SK-N-MC (cell line): Measurements from ENCODE around the gene HAVCR1.

Experiments
- DNase-seq: peaks from one replicate; pipeline ENCODE4 v3.0.0-alpha.2; 2011; ENCODE audit warnings: low read depth, low spot score
- H3K27ac ChIP-seq: fragments of 200-600 bp; sonication (generic); 2 replicates; pipeline ENCODE4 v1.5.1; 2016; ENCODE audit warnings: mixed run types
- H3K36me3 ChIP-seq: fragments of 200-600 bp; sonication (generic); 2 replicates; pipeline ENCODE4 v1.6.1; 2017; ENCODE audit warnings: antibody characterized with exemption, low read length, mixed read lengths; ENCODE audit not compliant: insufficient read depth
- H3K4me3 ChIP-seq: fragments of 200-600 bp; sonication (generic); 2 replicates; pipeline ENCODE4 v1.5.1; 2016
- H3K9ac ChIP-seq: fragments of 200-600 bp; sonication (generic); 2 replicates; pipeline ENCODE4 v1.8.0; 2017; ENCODE audit warnings: mixed run types, mixed read lengths; ENCODE audit not compliant: insufficient read length
- H3K9me3 ChIP-seq: fragments of 200-600 bp; sonication (generic); 2 replicates; pipeline ENCODE4 v1.6.1; 2017; ENCODE audit warnings: low read depth, mild to moderate bottlenecking, antibody characterized with exemption, low read length, moderate library complexity, mixed read lengths
- EZH2 ChIP-seq: fragments of 200-600 bp; sonication (generic); IDR thresholded peaks from one replicate; pipeline ENCODE4 v1.6.1; 2017; ENCODE audit warnings: antibody characterized with exemption
- FOXP2 ChIP-seq: optimal IDR thresholded peaks from 2 replicates; pipeline ENCODE3; 2011; ENCODE audit warnings: mild to moderate bottlenecking, moderate library complexity; ENCODE audit not compliant: insufficient read depth; ENCODE audit errors: extremely low read length, control extremely low read depth
- POLR2AphosphoS5 ChIP-seq: IDR thresholded peaks from 2 replicates; pipeline ENCODE4 v1.6.1; 2012; ENCODE audit warnings: mild to moderate bottlenecking, low read depth, low read length, borderline replicate concordance

HAVCR1 gene

DNA sequence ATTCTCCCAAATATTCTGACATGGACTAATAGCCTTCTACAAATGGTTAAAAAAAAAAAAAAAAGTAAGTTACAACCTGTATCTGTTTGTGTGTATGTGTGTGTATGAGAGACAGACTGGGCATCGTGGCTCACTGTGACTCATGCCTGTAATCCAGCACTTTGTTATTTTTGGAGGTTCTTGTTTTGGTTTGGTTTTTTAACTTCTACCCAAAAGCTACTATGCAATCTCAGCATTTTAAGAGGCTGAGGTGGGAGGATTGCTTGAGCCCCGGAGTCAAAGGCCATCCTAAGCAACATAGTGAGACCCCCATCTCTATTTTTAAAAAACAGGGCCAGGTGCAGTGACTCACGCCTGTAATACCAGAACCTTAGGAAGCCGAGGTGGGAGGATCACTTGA is 17.6 kb upstream of the HAVCR1 start:
- Histone ChIP-seq H3K27ac (no peak overlapping the region), H3K4me3 (no peak overlapping the region), H3K9me3 (no peaks in the 10 kb centered on the region), H3K9ac (no peak overlapping the region), H3K36me3 (no peaks in the 10 kb centered on the region)
- no peak for DNase-seq
- TF ChIP-seq EZH2 (no peak), FOXP2 (no peak), POLR2AphosphoS5 (no peak)

DNA sequence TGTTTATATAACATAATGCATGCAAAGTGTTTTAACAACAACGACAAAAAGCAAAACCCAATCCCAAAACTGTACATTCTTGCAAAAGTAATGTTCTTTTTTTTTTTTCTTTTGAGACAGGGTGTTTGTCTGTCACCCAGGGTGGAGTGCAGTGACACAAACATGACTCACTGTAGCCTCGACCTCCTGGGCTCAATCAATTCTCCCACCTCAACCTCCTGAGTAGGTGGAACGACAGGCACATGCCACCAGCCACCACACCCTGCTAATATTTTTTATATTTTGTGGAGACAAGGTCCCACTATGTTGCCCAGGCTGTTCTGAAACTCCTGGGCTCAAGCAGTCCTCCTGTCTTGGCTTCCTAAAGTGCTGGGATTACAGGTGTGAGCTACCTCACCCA is 13.6 kb upstream of the HAVCR1 start:
- DNase-seq, result no peak
- Histone ChIP-seq H3K9ac (no peak overlapping the region), H3K27ac (no peak overlapping the region), H3K4me3 (no peak overlapping the region), H3K36me3 (no peaks in the 10 kb centered on the region), H3K9me3 (no peaks in the 10 kb centered on the region)
- TF ChIP-seq POLR2AphosphoS5 (no peak), FOXP2 (no peak)

DNA sequence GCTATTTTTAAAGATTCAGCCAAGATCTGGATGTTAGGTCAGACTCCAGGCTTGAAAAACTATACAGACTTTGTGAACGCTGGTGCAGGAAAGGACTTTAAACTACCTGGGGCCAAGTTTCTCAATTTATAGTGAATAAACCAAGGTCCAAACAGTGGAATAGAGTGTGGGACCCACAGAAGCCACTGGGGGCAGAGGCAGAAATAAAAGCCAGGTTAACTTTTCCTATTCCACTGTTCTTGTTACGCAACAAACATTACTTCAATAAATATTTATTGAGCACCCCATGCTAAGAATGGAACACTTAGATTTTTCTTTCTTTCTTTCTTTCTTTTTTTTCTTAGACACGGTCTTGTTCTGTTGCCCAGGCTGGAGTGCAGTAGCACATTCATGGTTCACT is 11.0 kb upstream of the HAVCR1 start:
- Histone ChIP-seq H3K27ac (no peak overlapping the region), H3K9me3 (no peaks in the 10 kb centered on the region), H3K4me3 (no peak overlapping the region), H3K36me3 (no peaks in the 10 kb centered on the region), H3K9ac (no peak overlapping the region)
- DNase-seq, result no peak
- TF ChIP-seq EZH2 (no peak), POLR2AphosphoS5 (no peak), FOXP2 (no peak)

- Histone ChIP-seq H3K27ac (no peak overlapping the region), H3K9me3 (no peaks in the 10 kb centered on the region), H3K9ac (no peak overlapping the region), H3K4me3 (no peak overlapping the region), H3K36me3 (no peaks in the 10 kb centered on the region)
- DNase-seq, result no peak
- no peak for TF ChIP-seq POLR2AphosphoS5
- TF ChIP-seq FOXP2, result no peak
- no peak for TF ChIP-seq EZH2
These were observed 9.9 kb upstream of the HAVCR1 start for GRCh38 chr5:157068785-157069184.

- no peaks in the 10 kb centered on the region for H3K9me3 ChIP-seq
- H3K4me3 ChIP-seq, result no peak overlapping the region
- no peak for DNase-seq
- no peak overlapping the region for H3K9ac ChIP-seq
- H3K36me3 ChIP-seq, result no peaks in the 10 kb centered on the region
- no peak overlapping the region for H3K27ac ChIP-seq
- TF ChIP-seq EZH2 (no peak), POLR2AphosphoS5 (no peak), FOXP2 (no peak)
These were observed 9.4 kb upstream of the HAVCR1 start for GRCh38 chr5:157068339-157068738.

DNA sequence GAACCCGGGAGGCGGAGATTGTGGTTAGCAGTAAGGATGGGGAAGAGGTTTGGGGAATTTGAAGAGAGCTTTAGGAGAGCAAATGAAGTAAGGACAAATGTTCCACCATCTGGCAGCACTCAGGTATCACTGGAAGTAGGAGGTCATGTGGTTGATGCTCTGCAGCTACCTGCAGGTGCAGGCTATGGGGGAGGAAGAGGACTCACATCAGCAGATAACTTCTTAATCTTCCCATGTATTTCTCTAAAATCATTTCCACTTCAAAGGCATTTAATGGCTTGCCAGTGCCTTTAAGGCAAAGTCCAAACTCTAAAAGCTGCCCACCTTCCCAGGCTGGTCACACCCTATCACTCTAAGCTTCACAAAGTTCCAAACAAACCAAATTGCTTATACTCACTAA is 8.1 kb upstream of the HAVCR1 start:
- no peaks in the 10 kb centered on the region for H3K36me3 ChIP-seq
- no peaks in the 10 kb centered on the region for H3K9me3 ChIP-seq
- H3K9ac ChIP-seq, result no peak overlapping the region
- no peak overlapping the region for H3K27ac ChIP-seq
- no peak overlapping the region for H3K4me3 ChIP-seq
- TF ChIP-seq POLR2AphosphoS5 (no peak), FOXP2 (no peak), EZH2 (no peak)
- no peak for DNase-seq

GRCh38 chr5:157066080-157066479 is 7.2 kb upstream of the HAVCR1 start:
- no peak for TF ChIP-seq EZH2
- Histone ChIP-seq H3K27ac (no peak overlapping the region), H3K4me3 (no peak overlapping the region), H3K36me3 (no peaks in the 10 kb centered on the region), H3K9ac (no peak overlapping the region), H3K9me3 (no peaks in the 10 kb centered on the region)
- no peak for DNase-seq

- Histone ChIP-seq H3K9me3 (no peaks in the 10 kb centered on the region), H3K4me3 (no peak overlapping the region), H3K27ac (no peak overlapping the region), H3K9ac (no peak overlapping the region), H3K36me3 (no peaks in the 10 kb centered on the region)
- no peak for DNase-seq
- no peak for TF ChIP-seq FOXP2
- no peak for TF ChIP-seq POLR2AphosphoS5
- TF ChIP-seq EZH2, result no peak
These were observed 5.0 kb upstream of the HAVCR1 start for GRCh38 chr5:157063776-157064430.

GRCh38 chr5:157059891-157060290 is 975 bp upstream of the HAVCR1 start:
- Histone ChIP-seq H3K9ac (no peak overlapping the region), H3K9me3 (no peaks in the 10 kb centered on the region), H3K4me3 (no peak overlapping the region), H3K27ac (no peak overlapping the region), H3K36me3 (no peaks in the 10 kb centered on the region)
- no peak for DNase-seq
- no peak for TF ChIP-seq EZH2
- no peak for TF ChIP-seq POLR2AphosphoS5
- no peak for TF ChIP-seq FOXP2
